Inferior parietal cortex (tissue), 1 donor: ENCODE results near the gene CROCC2.

Source experiments
- DNase-seq: peaks from one replicate; pipeline ENCODE4 v3.0.0-alpha.2; 2016; ENCODE audit errors: extremely low spot score

CROCC2 gene

DNA sequence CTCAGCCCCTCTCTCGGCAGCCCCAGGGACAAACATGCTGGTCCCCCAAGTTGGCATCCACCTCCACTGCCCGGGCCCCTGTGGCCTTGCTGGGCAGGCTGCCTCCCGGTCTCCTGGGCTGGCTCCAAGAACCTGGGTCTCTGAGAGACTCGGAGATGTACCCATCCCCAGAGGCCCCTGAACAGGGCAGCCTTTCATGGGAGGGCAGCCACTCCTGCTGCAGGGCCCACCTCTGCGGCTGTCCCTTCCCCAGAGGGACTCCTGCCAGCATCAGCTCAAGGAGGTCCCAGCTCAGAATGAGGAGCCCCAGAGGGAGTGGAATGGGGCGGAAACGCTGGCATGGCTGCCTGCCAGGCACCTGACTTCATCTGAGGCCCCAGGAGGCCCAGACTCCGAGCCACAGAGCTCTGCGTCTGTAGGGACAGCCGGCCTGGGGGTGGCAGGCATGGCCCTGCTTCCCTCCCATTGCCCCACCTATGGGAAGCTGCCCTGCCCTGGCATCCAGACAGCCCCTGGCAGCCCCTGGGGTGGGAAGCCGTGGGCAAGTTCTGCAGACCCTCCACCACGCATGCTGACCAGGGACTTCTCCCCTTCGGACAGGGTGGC lies 857 bp upstream of the CROCC2 start:
- no peak for DNase-seq

DNA sequence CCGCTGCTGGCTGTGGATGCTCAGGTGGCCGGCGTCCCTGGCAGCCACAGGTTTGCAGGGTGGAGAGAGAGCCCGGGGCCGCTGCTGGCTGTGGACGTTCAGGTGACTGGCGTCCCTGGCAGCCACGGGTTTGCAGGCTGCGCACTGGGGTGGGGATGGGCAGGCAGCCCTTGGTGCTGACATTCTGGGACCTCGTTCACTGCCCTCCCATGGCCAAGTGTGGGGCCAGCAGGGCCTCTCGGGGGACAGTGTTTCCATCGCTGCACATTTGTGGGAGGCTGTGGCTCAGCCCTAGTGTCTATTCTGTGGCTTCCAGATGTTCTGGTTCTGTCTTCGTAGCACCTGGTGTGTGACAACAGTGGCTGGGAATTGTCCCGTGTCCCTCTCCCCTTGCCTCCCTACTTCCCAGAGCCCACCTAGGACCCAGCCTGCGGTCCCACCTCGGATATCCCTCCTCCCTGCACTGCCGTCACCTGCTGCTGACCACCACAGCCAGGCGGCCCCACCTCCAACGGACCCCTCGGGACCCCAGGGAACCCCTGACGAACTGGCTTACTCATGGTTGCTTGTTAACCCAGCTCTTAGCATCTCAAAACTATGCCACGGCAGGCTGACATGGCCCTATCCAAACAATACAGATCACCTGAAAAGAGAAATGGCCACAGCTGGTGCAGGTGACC lies 915 bp downstream of the CROCC2 start:
- no peak for DNase-seq

DNA sequence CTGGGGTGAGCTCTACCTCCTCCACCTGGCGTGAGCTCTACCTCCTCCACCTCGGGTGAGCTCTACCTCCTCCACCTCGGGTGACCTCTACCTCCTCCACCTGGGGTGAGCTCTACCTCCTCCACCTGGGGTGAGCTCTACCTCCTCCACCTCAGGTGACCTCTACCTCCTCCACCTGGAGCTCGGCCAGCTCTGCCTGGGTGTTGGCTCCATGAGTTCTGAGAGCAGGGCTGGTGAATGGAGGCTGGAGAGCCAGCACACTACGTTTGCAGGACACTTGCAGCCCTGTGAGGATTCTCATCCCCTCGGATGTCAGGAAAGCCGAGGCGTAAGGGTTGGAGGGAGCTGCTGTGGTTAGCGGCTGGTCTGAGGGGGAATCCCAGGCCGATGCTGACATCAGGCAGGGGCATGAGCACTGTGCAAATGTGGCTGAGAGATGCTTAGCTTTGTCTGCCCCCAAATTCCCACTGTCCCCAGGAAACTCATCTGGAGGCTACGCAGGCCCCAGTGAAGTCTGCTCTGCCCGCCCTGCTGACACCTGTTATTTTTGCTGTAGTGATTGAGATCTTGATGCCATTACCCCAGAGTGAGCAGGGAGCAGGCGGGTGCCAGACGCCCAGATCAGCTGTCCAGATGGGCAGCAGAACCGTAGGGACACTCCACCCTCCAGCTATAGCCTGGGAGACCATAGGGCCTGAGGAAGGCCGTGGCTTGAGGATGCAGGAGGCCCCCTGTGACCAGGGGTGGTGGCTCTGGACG lies 3.3 kb downstream of the CROCC2 start:
- DNase-seq, result no peak

DNA sequence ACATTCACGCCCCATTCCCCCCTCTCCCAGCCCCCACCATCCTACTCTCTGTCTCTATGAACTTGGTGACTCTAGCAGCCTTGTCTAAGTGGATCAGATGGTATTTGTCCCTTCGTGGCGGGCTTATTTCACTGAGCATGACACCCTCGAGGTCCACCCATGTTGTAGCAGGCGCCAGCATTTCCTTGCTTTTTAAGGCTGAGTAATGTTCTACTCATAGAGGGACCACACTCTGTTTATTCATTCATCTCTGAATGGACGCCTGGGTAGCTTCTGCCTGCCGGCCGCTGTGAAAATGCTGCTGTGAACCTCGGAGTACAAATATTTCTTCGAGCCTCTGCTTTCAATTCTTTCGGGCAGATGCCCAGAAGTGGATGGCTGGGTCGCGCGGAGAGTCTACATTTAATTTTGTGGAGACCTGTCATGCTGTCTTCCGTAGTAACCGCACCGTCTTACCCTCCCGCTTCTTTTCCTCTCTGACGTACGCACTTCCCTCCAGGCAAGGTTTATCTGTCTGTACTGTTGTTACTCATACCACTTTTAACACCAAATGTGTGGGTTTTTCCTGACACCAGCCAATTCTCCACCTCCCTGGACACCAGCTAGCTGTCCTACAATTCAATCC lies 5.6 kb downstream of the CROCC2 start:
- no peak for DNase-seq

DNA sequence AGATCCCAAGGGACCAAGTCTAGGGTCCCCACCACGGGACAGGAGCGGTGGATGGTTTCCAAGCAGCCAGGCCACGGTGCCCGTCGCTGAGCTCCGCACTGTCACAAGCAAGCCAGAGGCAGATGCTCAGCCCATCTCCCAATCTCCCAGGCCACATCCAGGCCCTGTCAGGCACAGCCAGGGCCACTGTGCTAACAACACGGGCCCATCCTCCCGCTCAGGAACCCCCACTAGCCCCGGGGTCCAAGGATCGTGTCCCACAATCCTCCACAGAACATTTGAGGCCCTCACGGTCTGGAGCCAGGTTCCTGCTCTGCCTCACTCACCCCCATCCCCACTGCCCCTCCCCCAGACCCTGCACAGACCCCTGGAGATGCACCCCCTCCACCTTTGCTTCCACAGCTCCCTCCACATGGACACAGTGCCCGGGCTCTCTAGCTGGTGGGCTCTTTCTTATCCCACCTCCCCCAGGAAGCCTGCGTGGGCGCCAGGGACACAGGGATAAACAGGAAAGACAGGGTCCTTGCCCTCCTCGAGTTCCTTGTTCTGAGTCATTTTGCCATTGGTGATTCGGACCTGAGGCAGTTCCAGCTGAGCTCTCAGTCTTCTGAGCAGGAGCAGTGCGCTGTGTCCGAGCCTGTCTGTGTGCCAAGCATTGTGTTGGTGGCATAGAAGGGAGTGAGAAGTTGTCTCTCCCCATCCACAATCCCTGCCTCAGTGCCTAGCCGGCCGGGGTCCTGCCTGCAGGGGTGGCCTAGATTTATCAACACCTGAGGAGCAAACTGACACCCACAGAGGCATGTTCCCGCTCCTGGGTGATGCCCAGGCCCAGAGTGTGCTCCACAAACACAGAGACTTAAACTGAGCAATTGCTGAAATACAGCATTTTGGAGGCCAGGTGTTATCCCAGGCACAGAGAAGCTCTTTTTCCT lies 7.0 kb downstream of the CROCC2 start:
- DNase-seq, result no peak

DNA sequence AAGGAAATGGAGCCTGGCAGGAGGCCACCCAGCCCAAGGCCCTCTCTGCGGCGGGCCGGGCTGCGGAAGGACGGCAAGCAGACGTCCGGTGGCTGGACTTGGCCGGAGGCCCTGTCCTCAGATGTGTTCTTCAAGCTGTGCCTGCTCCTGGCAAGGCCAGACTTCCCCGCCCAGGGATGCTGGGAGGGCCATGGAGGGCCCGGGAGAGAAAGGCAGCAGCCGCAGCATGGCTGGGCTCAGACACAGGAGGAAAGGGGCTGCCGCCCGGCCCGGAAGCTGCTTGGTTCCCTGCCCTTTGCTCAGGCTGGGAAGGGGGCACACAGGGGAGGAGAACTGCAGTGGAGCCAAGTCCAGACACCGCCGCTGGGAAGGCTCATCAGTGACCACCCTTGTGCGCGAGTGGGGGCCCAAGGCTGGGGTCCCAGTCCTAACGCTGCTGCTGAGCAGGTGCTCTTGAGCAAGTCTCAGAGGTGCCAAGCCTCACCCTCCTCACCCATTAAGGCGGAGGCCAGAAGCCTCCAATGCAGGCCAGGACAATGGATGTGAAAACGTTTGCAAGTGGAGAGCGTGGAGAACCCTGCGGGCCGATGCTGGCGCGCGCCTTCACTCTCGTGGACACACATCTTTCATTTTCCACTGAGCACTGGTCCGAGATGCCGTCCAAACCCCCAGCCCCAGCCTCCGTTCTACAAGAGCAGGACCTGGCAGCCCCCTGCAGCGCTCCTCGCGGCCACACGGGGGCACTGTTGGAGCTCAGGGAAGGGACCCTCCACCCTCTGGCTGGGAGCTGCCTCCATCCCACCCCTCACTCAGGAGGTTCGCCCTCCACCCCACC lies 7.9 kb downstream of the CROCC2 start:
- peak; percentile 15 for DNase-seq

DNA sequence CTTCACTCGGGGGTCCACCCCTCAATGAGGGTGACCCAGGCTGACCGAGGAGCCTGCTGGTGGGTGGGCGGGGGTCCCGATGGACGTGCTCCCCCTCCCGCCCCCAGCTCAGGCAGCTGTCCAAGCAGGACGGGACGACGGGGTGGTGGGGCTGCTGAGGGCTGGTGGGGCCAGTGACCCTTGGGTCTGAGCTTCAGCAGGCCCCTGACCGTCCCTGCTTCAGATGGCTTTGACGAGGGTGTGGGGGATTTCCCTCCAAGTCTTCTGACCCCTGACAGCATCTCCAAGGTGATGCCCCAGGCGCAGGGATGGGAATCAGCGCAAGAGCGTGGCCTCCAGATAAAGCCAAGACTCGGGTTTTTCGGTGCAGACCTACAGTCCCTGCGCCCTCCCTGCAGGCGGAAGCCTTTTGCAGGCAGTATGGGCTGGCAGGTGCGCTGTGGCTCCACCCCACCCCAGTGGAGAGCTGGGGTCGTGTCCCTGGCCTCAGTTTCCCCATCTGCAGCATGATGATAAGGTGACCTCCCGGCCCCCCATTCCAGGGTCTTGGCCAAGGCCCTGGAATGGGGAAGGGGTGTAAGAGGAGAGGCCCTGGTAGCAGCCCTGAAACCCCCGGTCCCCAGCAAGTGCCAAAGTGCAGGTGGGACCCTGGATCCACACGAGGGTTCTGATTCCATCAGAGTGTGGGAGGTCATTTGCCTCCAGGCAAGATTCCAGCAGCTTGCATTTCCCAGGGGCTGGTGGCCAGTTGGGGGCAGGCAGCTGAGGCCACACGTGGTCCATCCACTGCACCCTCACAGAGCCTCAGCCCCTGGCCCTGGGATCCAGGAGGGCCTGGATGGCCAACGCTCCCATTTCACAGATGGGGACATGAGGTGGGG lies 8.7 kb downstream of the CROCC2 start:
- no peak for DNase-seq

DNA sequence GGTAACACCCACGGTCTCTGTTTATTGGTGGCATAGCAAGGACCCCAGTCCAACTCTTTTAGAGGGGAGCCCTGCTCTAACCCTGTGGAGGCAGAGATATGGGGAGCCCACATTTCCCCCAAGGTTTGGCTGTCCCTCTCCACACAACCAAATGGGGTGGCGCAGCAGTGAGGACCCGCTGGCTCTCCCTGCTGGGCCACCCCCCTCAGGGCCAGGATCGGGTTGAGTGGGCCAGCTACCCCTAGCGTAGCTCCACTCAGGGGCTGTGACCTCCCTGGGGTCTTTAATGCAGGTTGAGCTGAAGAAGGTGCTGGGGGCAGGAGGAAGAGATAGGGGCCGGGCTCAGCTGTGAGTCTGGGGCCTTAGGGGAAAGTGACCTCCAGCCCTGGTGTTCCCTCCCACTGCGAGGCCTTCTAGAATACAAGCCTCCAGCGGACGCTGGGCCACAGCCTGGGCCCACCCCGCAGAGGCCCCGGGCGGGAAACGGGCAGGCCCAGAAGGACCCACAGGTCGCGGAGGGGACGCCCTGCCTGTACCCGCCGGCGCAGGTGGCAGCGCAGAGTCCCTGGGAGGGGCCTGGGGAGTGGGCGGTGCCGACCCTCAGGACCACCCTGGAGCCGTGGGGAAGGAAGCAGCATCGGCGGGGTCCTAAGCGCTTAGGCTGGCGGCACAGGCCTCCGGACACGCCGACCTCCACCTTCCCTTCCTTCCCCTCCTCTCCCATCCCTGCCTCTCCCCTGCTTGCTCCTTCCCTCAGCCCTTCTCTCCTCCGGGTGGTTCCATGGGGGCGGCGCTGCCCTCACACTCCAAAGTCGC lies 9.6 kb downstream of the CROCC2 start:
- no peak for DNase-seq

DNA sequence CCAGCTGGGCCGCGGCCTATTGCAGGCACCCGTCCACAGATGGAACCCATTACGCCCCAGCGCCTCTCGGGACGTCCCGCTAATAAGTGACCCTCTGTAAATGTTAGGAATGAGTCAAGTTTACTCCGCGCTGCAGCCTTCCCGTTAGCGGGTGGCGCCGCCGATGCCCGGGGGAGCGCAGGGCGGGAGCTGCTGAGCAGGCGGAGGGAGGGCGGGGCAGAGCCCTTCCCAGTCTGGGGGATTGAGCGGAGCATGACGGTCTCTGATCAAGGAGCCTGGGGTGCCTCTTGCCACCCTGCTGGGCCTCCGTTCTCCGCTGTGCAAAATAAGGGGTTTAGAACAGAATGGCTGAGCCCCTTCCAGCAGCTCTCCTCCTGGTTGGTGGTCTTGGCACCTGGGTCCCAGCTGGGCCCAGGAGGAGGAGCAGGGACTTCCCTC lies 10.5 kb downstream of the CROCC2 start:
- DNase-seq, result no peak

DNA sequence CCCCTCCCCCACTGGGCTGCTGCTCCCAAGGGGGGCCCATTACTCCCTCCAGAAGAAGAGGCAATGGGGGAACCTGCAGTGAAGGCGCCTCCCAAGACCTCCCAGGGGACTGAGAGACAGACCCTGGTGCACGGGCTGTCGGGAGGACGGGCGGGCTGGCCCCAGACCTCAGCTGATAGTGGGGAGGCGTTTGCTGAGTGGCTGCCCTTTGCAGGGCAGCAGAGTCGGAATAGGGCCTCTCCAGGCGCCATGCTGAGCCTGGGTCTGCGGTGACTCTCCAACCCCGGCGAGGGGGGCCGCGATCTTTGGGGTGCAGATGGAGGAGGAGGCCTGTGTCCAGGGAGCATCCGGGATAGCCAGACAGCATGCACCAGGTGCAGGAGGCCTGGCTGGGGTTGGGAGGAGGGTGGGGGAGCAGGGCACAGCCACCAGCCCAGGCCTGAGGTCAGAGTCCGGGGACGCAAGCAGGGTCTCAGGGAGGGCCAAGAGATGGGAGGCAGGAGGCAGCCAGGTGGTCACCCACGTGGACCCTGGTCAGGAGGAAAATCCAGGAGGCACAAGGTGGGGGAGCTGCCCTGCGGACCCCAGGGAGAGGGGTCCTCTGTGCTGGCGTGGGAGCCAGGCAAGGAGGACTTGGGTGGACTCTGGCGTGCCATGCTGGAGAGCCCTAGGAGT lies 11.0 kb downstream of the CROCC2 start:
- DNase-seq, result no peak

DNA sequence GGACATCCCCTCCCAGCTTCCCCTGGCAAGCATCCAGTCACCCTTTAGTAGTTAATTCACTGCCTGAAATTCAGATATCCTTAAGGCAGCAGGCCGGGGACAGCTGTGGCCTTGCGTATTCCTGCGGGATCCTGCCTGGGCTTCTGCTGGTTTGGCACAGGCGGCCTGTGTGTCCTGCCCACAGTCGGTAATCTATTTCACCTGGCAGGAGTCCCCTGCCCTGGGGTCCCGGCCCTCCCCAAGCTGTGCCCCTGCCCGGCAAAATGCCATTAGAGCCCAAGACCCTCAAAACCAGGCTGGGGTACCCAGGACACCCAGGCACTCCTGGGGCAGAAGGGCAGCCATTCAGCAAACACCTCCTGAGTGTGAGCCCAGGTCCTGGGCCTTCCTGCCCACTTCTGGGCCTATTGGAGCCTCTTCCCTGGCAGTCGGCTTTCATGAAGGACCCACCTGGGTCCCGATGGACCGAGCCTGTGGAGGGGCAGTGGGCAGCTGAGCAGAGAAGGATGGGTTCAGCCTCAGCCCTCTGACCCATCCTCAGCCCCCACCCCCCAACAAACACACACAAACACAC lies 11.6 kb downstream of the CROCC2 start:
- DNase-seq, result no peak

DNA sequence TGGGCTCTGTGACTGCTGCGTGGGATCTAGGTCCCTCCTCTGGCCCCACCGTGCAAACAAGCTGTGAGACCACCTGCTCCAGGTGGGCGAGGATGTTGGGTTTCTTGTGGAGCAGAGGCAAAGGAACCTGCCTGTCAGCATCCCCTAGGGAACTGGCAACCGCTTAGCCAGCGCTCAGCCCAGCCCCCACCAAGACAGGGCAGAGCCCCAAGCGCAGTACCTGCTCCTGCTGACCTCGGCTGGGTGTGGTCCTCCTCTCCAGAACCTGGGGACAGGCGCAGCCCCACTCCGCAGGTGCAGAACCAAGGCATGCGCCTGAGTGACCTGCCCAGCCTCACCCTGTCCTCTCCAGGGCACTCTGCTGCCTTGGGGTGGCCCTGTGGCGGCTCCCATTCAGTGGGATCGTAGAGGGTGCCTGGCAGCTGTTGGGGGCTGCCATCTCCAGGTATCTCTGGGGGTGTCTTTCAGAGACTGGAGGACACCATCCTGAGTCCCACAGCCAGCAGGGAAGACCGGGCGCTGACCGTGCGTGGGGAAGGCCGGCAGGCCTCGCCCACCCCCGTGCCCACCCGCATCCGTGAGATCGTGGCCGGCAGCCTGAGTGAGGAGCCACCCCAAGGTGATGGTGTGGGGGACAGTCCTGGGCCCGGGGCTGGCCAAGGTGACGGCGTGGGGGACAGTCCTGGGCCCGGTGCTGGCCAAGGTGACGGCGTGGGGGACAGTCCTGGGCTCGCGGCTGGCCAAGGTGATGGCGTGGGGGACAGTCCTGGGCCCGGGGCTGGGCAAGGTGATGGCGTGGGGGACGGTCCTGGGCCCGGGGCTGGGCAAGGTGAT lies 12.3 kb downstream of the CROCC2 start:
- DNase-seq, result no peak

DNA sequence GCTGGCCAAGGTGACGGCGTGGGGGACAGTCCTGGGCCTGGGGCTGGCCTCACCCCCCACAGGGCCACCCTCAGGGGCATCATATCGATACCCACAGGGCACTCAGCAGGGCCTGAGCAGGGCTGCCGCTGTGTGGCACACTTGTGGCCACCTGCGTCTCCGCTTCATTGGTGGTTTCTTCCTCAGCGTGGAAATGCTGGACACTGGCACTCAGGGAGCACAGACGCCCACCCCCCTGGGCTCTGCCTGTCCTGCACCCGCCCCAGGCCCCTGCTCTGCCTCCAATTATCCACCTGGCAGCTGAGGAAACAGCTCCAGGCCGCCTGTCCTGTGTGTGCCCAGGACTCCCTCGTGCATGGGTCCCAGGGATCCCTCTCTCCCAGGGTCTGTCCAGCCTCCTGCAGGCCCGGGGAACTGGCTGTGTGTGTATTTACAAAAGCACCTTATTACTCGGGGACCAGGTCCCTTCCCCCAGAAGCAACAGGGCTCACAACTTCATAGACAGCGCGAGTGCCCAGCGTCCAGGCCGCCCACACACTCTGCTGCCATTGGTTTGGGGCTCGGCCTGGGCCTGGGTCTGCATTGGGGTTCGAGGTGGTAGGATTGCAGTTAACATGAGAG lies 13.1 kb downstream of the CROCC2 start:
- no peak for DNase-seq

DNA sequence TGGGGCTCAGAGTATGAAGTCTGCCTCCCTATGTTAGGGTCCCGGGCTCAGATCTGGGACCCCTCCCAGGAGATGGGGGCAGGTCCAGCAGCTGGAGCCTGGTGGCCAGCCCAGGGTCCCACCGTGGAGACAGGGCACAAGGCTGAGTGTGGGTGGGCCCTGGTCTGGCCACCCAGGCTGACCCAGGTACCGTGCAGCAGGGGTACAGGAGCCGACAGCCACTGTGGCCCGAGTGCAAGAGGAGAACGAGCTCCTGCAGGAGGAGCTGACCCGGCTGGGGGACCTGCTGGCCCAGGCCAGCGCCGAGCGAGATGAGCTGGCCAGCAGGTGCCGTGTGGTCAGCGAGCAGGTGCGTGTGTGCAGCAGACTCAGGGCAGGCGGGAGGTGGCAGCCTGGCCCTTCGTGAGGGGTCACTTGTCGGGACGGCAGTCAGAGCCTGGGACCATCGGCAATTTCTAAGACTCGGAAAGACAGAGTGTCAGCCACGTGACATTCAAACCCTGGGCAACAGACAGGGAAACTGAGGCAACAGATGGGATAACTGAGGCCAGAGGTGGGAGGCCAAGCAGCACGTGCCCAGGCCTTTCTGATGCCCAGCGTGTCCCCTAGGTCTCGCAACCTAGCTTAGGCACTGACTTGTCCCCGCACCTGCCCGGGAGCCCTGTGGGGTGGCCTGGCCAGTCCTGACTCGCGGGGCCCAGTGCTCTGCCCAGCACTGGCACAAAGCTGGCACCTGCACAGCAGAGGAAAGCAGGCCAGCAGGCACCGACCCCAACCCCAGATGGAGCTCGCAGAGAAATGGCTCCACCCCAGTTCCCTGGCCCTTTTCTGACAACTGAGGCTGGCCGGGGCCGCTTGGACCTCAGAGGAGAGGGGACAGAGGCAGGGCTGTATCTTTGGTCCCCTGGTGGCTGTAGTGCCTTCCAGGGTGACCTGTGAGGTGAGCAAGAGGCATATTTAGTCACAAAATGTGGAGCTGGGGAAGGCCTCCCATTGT lies 13.9 kb downstream of the CROCC2 start:
- DNase-seq, result no peak

DNA sequence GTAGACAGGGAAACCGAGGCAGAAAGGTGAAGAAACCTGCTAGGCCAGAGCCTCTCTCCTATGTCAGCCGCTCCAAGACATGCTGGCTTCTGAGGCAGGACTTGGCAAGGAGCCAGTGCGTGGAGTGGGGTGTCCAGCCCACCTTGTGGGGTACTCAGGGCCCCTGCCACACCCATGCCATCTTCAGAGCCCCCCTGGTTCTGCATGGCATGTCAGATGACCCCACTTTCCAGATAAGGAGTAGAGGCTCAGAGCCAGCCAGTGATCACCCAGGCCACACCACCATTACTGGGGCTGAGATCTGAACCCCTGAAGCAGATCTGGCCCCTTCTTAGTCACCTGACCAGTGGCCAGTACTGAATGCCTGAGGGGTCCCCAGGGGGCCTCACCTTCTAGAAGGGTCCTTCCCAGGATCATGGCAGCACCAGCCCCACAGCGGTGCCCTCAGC lies 14.7 kb downstream of the CROCC2 start:
- DNase-seq, result no peak
